IPS-18a (cell line): ENCODE measurements around the gene NUDT3.

Source experiments
- H3K27ac ChIP-seq: one replicate; pipeline ENCODE4 v1.5.1; 2013; ENCODE audit warnings: low read length
- H3K27me3 ChIP-seq: one replicate; pipeline ENCODE4 v1.6.1; 2013; ENCODE audit warnings: mild to moderate bottlenecking, low read length; ENCODE audit not compliant: control insufficient read depth, insufficient read depth
- H3K36me3 ChIP-seq: one replicate; pipeline ENCODE4 v1.6.1; 2013; ENCODE audit warnings: low read depth, low read length; ENCODE audit not compliant: control insufficient read depth
- H3K4me1 ChIP-seq: one replicate; pipeline ENCODE4 v1.6.1; 2013; ENCODE audit warnings: low read depth, low read length; ENCODE audit not compliant: control insufficient read depth
- H3K4me3 ChIP-seq: one replicate; pipeline ENCODE4 v1.5.1; 2013; ENCODE audit warnings: low read length
- H3K9ac ChIP-seq: one replicate; pipeline ENCODE4 v1.6.1; 2013; ENCODE audit warnings: mild to moderate bottlenecking, low read length, moderate library complexity
- H3K9me3 ChIP-seq: one replicate; pipeline ENCODE4 v1.6.1; 2013; ENCODE audit warnings: low read depth, low read length; ENCODE audit not compliant: control insufficient read depth

Gene NUDT3

GRCh38 chr6:34236443-34237315, 155.8 kb downstream of the NUDT3 start, which contains the start of gene HMGA1:
Gene HMGA1, plus strand, starts transcription at chr6:34236873. Its CDS starts 3,908 bp downstream, at chr6:34240781.
- H3K4me1 ChIP-seq = peaks cover 19% of the 10 kb centered on the region
- peak within 1 kb of the TSS; percentile 95 for H3K4me3 ChIP-seq
- no peaks in the 10 kb centered on the region for H3K9me3 ChIP-seq
- H3K36me3 ChIP-seq = peaks cover 29% of the 10 kb centered on the region
- H3K27ac ChIP-seq = peak within 1 kb of the TSS; percentile 96
- H3K27me3 ChIP-seq = no peaks in the 10 kb centered on the region
- H3K9ac ChIP-seq = peak within 1 kb of the TSS; percentile 95

GRCh38 chr6:34236131-34236442, 156.4 kb downstream of the NUDT3 start:
- Histone ChIP-seq H3K36me3 (peaks cover 23% of the 10 kb centered on the region), H3K9me3 (no peaks in the 10 kb centered on the region), H3K27ac (peak overlapping the region; percentile 96), H3K27me3 (no peaks in the 10 kb centered on the region), H3K9ac (peak overlapping the region; percentile 95), H3K4me1 (peaks cover 19% of the 10 kb centered on the region), H3K4me3 (peak overlapping the region; percentile 77)

- H3K36me3 ChIP-seq = peaks cover 17% of the 10 kb centered on the region
- peak overlapping the region; percentile 77 for H3K4me3 ChIP-seq
- H3K27me3 ChIP-seq = no peaks in the 10 kb centered on the region
- peaks cover 19% of the 10 kb centered on the region for H3K4me1 ChIP-seq
- peak overlapping the region; percentile 95 for H3K9ac ChIP-seq
- H3K9me3 ChIP-seq = no peaks in the 10 kb centered on the region
- peak overlapping the region; percentile 96 for H3K27ac ChIP-seq
These were observed 156.9 kb downstream of the NUDT3 start for GRCh38 chr6:34235307-34236130.

- Histone ChIP-seq H3K9ac (peak overlapping the region; percentile 98), H3K27me3 (no peaks in the 10 kb centered on the region), H3K9me3 (no peaks in the 10 kb centered on the region), H3K4me1 (peaks cover 15% of the 10 kb centered on the region), H3K4me3 (peak overlapping the region; percentile 64), H3K27ac (peak overlapping the region; percentile 98), H3K36me3 (peaks cover 10% of the 10 kb centered on the region)
These were observed 157.7 kb downstream of the NUDT3 start for GRCh38 chr6:34234667-34235306.

GRCh38 chr6:34233867-34234266, 158.6 kb downstream of the NUDT3 start:
- H3K9ac ChIP-seq = peak overlapping the region; percentile 98
- peak overlapping the region; percentile 98 for H3K27ac ChIP-seq
- peaks cover 11% of the 10 kb centered on the region for H3K4me1 ChIP-seq
- peak overlapping the region; percentile 64 for H3K4me3 ChIP-seq
- H3K27me3 ChIP-seq = no peaks in the 10 kb centered on the region
- H3K36me3 ChIP-seq = peaks cover under 1% of the 10 kb centered on the region
- no peaks in the 10 kb centered on the region for H3K9me3 ChIP-seq

- Histone ChIP-seq H3K27ac (no peak overlapping the region), H3K9ac (no peak overlapping the region), H3K27me3 (no peaks in the 10 kb centered on the region), H3K4me3 (no peak overlapping the region), H3K4me1 (peaks cover 13% of the 10 kb centered on the region), H3K9me3 (no peaks in the 10 kb centered on the region), H3K36me3 (no peaks in the 10 kb centered on the region)
These were observed 159.6 kb downstream of the NUDT3 start for GRCh38 chr6:34232901-34233300.

- Histone ChIP-seq H3K9ac (no peak overlapping the region), H3K4me1 (peaks cover 23% of the 10 kb centered on the region), H3K27me3 (no peaks in the 10 kb centered on the region), H3K27ac (no peak overlapping the region), H3K9me3 (no peaks in the 10 kb centered on the region), H3K36me3 (no peaks in the 10 kb centered on the region), H3K4me3 (no peak overlapping the region)
These were observed 160.7 kb downstream of the NUDT3 start for GRCh38 chr6:34231566-34232336.

- peaks cover 32% of the 10 kb centered on the region for H3K4me1 ChIP-seq
These were observed 161.7 kb downstream of the NUDT3 start for GRCh38 chr6:34230653-34231371.

GRCh38 chr6:34229877-34230276, 162.6 kb downstream of the NUDT3 start:
- Histone ChIP-seq H3K4me3 (no peak overlapping the region), H3K27ac (no peak overlapping the region), H3K27me3 (no peaks in the 10 kb centered on the region), H3K9me3 (no peaks in the 10 kb centered on the region), H3K4me1 (peaks cover 36% of the 10 kb centered on the region), H3K36me3 (no peaks in the 10 kb centered on the region), H3K9ac (no peak overlapping the region)

More at GRCh38 chr6:34230653-34231371, 161.7 kb downstream of the NUDT3 start:
- no peaks in the 10 kb centered on the region for H3K27me3 ChIP-seq
- H3K9me3 ChIP-seq = no peaks in the 10 kb centered on the region
- no peak overlapping the region for H3K9ac ChIP-seq
- no peak overlapping the region for H3K4me3 ChIP-seq
- no peak overlapping the region for H3K27ac ChIP-seq
- no peaks in the 10 kb centered on the region for H3K36me3 ChIP-seq
